Stimulated activated memory B cell treated with anti-CD40 and anti-IgM and Interleukin-4, amounts not matched to agents 10 μg/mL and 1 μg/mL and 100 μg/mL, for 72 hours (primary cell): ENCODE measurements around the gene ZNF536.
"Not testable (repeated sequence)": the region's sequence is repeated elsewhere in the genome, so short reads cannot be mapped to it uniquely, and the experiment has no call there.

Experiments used
- ATAC-seq: fragments of 150-1000 bp; cut with Tn5 transposase; 2 replicates; pipeline ENCODE4 v1.10.0; 2021
- H3K27ac Mint-ChIP-seq: one replicate; pipeline ENCODE4 v1.8.0; 2022; ENCODE audit warnings: mild to moderate bottlenecking, mixed read lengths
- H3K27me3 Mint-ChIP-seq: one replicate; pipeline ENCODE4 v1.8.0; 2022; ENCODE audit warnings: mixed read lengths
- H3K36me3 Mint-ChIP-seq: one replicate; pipeline ENCODE4 v1.8.0; 2022; ENCODE audit warnings: mixed read lengths
- H3K4me1 Mint-ChIP-seq: one replicate; pipeline ENCODE4 v1.8.0; 2022; ENCODE audit warnings: mixed read lengths
- H3K4me3 Mint-ChIP-seq: one replicate; pipeline ENCODE4 v1.8.0; 2022; ENCODE audit warnings: mild to moderate bottlenecking, moderate library complexity, mixed read lengths
- H3K9me3 Mint-ChIP-seq: one replicate; pipeline ENCODE4 v1.8.0; 2022; ENCODE audit warnings: mixed read lengths

Gene ZNF536

GRCh38 chr19:30338041-30338456 lies 34.1 kb upstream of the ZNF536 start:
- no peaks in the 10 kb centered on the region for H3K27me3 Mint-ChIP-seq
- no peak overlapping the region for H3K4me3 Mint-ChIP-seq
- ATAC-seq, result no peak
- no peak overlapping the region for H3K27ac Mint-ChIP-seq
- H3K9me3 Mint-ChIP-seq, result peaks cover 2% of the 10 kb centered on the region
- no peaks in the 10 kb centered on the region for H3K4me1 Mint-ChIP-seq
- no peaks in the 10 kb centered on the region for H3K36me3 Mint-ChIP-seq

GRCh38 chr19:30338878-30339623 lies 33.1 kb upstream of the ZNF536 start:
- Mint-ChIP-seq H3K27me3 (no peaks in the 10 kb centered on the region), H3K27ac (no peak overlapping the region), H3K4me3 (no peak overlapping the region), H3K36me3 (no peaks in the 10 kb centered on the region), H3K4me1 (no peaks in the 10 kb centered on the region), H3K9me3 (peaks cover 2% of the 10 kb centered on the region)
- no peak for ATAC-seq

- Mint-ChIP-seq H3K9me3 (peaks cover 2% of the 10 kb centered on the region), H3K36me3 (no peaks in the 10 kb centered on the region), H3K27ac (no peak overlapping the region), H3K4me1 (no peaks in the 10 kb centered on the region), H3K4me3 (no peak overlapping the region), H3K27me3 (no peaks in the 10 kb centered on the region)
- no peak for ATAC-seq
These were observed 32.3 kb upstream of the ZNF536 start for GRCh38 chr19:30339624-30340525.

- Mint-ChIP-seq H3K4me1 (no peaks in the 10 kb centered on the region), H3K36me3 (no peaks in the 10 kb centered on the region), H3K9me3 (peaks cover 5% of the 10 kb centered on the region), H3K27me3 (no peaks in the 10 kb centered on the region), H3K4me3 (no peak overlapping the region), H3K27ac (no peak overlapping the region)
- no peak for ATAC-seq
These were observed 31.2 kb upstream of the ZNF536 start for GRCh38 chr19:30340771-30341561.

- no peak for ATAC-seq
- Mint-ChIP-seq H3K4me3 (no peak overlapping the region), H3K36me3 (no peaks in the 10 kb centered on the region), H3K9me3 (peaks cover 3% of the 10 kb centered on the region), H3K27me3 (no peaks in the 10 kb centered on the region), H3K4me1 (no peaks in the 10 kb centered on the region), H3K27ac (no peak overlapping the region)
These were observed 30.5 kb upstream of the ZNF536 start for GRCh38 chr19:30341611-30342201.

GRCh38 chr19:30342901-30343300 lies 29.3 kb upstream of the ZNF536 start:
- H3K4me1 Mint-ChIP-seq, result no peaks in the 10 kb centered on the region
- no peak for ATAC-seq
- no peak overlapping the region for H3K4me3 Mint-ChIP-seq
- H3K27me3 Mint-ChIP-seq, result no peaks in the 10 kb centered on the region
- no peak overlapping the region for H3K27ac Mint-ChIP-seq
- peaks cover 3% of the 10 kb centered on the region for H3K9me3 Mint-ChIP-seq
- no peaks in the 10 kb centered on the region for H3K36me3 Mint-ChIP-seq

GRCh38 chr19:30344446-30345425 lies 27.4 kb upstream of the ZNF536 start:
- Mint-ChIP-seq H3K36me3 (no peaks in the 10 kb centered on the region), H3K4me3 (no peak overlapping the region), H3K4me1 (no peaks in the 10 kb centered on the region), H3K27ac (no peak overlapping the region), H3K9me3 (peaks cover 3% of the 10 kb centered on the region), H3K27me3 (no peaks in the 10 kb centered on the region)
- ATAC-seq, result no peak

- ATAC-seq, result no peak
- H3K27me3 Mint-ChIP-seq, result no peaks in the 10 kb centered on the region
- no peak overlapping the region for H3K4me3 Mint-ChIP-seq
- no peaks in the 10 kb centered on the region for H3K36me3 Mint-ChIP-seq
- no peak overlapping the region for H3K27ac Mint-ChIP-seq
- H3K9me3 Mint-ChIP-seq, result peaks cover 3% of the 10 kb centered on the region
- H3K4me1 Mint-ChIP-seq, result no peaks in the 10 kb centered on the region
These were observed 26.5 kb upstream of the ZNF536 start for GRCh38 chr19:30345686-30346085.

- not testable (repeated sequence) for H3K4me1 Mint-ChIP-seq, H3K27me3 Mint-ChIP-seq, ATAC-seq, H3K36me3 Mint-ChIP-seq, H3K9me3 Mint-ChIP-seq, H3K4me3 Mint-ChIP-seq, H3K27ac Mint-ChIP-seq
These were observed 25.7 kb upstream of the ZNF536 start for GRCh38 chr19:30346468-30346867.

GRCh38 chr19:30349131-30349730 lies 23.0 kb upstream of the ZNF536 start:
- Mint-ChIP-seq H3K4me3 (no peak overlapping the region), H3K4me1 (no peaks in the 10 kb centered on the region), H3K27me3 (no peaks in the 10 kb centered on the region), H3K27ac (no peak overlapping the region), H3K36me3 (no peaks in the 10 kb centered on the region), H3K9me3 (peaks cover 3% of the 10 kb centered on the region)
- no peak for ATAC-seq

- no peak for ATAC-seq
- Mint-ChIP-seq H3K4me3 (no peak overlapping the region), H3K27ac (no peak overlapping the region), H3K36me3 (no peaks in the 10 kb centered on the region), H3K9me3 (no peaks in the 10 kb centered on the region), H3K27me3 (no peaks in the 10 kb centered on the region), H3K4me1 (no peaks in the 10 kb centered on the region)
These were observed 21.2 kb upstream of the ZNF536 start for GRCh38 chr19:30350692-30351663.

GRCh38 chr19:30351774-30352173 lies 20.4 kb upstream of the ZNF536 start:
- Mint-ChIP-seq H3K27me3 (no peaks in the 10 kb centered on the region), H3K9me3 (no peaks in the 10 kb centered on the region), H3K4me1 (no peaks in the 10 kb centered on the region), H3K4me3 (no peak overlapping the region), H3K36me3 (no peaks in the 10 kb centered on the region), H3K27ac (no peak overlapping the region)
- no peak for ATAC-seq

GRCh38 chr19:30353394-30353945 lies 18.7 kb upstream of the ZNF536 start:
- Mint-ChIP-seq H3K36me3 (no peaks in the 10 kb centered on the region), H3K4me1 (no peaks in the 10 kb centered on the region), H3K4me3 (no peak overlapping the region), H3K27me3 (no peaks in the 10 kb centered on the region), H3K27ac (no peak overlapping the region), H3K9me3 (peaks cover 3% of the 10 kb centered on the region)
- ATAC-seq, result no peak
